Central memory CD4-positive, alpha-beta T cell (primary cell): ENCODE measurements around the gene ASPDH.
"Not testable (repeated sequence)": the region's sequence is repeated elsewhere in the genome, so short reads cannot be mapped to it uniquely, and the experiment has no call there.

ENCODE experiments used
- DNase-seq: peaks from one replicate; pipeline ENCODE4 v3.0.0; 2022

ASPDH gene

DNA sequence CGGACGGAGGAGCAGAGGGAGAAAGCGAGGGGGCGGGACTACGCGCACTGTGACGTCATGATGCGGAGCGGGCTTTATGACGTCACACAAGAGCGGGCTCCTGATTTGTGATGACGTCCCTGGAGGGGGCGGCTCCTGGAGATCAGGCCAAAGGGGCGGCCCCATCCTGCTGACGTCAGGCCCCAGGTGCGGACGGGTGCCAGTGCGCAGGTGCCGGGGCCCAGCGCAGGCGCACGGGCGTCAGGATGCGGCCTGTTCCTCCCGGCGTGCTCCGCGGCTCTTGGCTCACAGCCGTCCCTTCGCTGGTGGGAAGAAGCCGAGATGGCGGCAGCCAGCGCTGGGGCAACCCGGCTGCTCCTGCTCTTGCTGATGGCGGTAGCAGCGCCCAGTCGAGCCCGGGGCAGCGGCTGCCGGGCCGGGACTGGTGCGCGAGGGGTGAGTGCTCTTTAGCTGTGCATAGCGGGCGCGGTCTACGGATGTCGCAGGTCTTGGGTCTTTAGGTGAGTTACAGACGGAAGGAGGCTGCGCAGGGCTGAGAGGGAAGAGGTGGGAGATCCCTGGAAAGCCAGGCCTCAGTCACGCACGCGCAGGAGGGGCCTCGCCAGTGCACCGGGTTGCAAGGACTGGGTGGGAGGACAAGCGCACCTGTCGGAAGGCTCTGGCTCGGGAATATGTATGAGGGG lies 37.3 kb downstream of the ASPDH start, which contains the start of the genes EMC10 and GARIN5A:
Gene EMC10, plus strand, starts transcription at position 284 of the 683 bp plus-strand sequence. Its CDS starts 38 bp downstream, at position 322.
Gene GARIN5A, minus strand, starts transcription at position 625 of the 683 bp plus-strand sequence. Its CDS starts 460 bp downstream, at position 165.
- peak; percentile 96 for DNase-seq

- DNase-seq, result no peak
Observed at GRCh38 chr19:50475736-50476223, 37.9 kb downstream of the ASPDH start.

- no peak for DNase-seq
Observed at GRCh38 chr19:50475101-50475568, 38.6 kb downstream of the ASPDH start.

DNA sequence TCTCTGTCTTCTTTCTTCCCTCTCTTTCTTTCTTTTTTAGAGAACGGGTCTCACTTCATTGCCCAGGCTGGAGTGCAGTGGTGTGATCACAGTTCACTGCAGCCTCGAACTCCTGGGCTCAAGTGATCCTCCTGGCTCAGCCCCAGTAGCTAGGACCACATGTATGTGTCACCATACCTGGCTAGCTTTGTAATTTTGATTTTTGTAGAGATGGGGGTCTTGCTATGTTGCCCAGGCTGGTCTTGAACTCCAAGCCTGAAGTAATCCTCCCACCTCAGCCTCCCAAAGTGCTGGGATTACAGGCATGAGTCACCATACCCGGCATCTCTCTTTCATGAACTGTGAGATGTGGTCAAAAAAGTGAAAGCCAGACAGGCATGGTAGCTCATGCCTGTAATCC lies 40.4 kb downstream of the ASPDH start:
- not testable (repeated sequence) for DNase-seq

DNA sequence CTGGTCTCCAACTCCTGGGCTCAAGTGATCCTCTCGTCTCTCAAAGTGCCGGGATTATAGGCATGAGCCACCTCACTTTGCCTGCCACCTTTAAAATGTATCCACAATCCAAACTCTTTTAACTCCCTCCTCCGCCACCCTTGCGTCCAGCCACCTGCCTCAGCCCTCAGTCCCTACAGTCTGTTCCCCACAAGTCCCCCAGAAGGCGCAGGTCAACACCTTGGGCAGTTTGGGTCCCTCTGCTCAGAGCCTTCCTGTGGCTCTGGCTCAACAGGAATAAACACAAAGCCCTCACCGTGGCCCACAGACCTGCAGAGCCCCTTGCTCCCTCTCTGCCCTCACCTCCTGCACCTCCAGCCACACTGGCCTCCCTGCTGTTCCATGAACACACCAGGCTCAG lies 44.9 kb downstream of the ASPDH start:
- DNase-seq, result no peak

GRCh38 chr19:50467566-50467965 lies 46.1 kb downstream of the ASPDH start:
- DNase-seq, result no peak

DNA sequence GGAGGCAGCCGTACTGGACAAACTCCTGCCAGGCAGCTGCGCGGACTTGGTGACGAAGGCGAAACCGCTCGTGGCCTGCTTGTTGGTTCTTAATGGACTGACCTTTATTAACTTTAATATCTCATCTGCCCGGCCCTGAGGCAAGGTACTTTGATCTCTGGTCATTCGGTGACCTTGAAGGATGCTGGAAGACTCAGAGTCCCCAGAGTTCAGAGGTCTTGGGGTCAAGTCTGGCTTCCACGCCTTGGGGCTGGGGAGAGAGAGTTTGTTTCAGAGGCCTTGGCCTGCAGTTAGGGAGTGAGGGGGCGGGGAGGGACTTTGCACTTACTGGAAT lies 47.0 kb downstream of the ASPDH start:
- DNase-seq, result no peak

- DNase-seq, result no peak
Observed at GRCh38 chr19:50465986-50466705, 47.6 kb downstream of the ASPDH start.

DNA sequence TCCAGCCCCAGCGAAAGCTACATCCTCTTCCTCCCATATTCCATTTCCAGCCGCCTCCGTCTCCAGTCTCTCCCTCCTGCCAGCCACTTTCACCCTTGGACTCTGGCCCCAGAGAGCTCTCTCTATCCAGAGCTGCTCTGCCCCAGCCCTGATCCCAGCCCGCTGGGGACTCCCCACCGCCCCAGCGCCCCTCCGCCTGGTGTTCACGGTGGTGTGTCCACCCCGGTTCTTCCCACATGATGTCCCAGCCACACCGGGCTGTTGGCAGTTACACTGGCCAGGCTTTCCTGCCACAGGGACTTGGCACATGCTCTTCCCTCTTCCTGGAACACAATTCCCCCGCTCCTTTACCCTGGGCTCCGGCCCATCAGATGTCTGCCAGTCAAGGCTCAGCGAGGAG lies 48.7 kb downstream of the ASPDH start:
- no peak for DNase-seq

DNA sequence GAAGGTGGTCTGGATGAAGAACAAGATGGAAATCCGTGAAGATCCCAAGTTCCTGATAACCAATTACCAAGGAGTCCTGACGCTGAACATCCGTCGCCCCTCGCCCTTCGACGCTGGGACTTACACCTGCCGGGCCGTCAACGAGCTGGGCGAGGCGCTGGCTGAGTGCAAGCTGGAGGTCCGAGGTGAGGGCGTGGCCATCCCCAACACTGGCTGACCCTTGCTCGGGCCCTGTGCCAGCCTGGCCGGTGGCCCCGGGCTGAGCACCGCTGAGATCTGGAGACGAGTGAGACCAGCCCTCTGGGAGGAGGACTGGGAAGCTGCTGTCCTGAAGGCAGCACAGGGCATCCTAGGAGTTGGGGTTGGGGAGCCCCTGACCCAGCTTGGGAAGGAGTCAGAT lies 49.4 kb downstream of the ASPDH start:
- DNase-seq, result no peak

DNA sequence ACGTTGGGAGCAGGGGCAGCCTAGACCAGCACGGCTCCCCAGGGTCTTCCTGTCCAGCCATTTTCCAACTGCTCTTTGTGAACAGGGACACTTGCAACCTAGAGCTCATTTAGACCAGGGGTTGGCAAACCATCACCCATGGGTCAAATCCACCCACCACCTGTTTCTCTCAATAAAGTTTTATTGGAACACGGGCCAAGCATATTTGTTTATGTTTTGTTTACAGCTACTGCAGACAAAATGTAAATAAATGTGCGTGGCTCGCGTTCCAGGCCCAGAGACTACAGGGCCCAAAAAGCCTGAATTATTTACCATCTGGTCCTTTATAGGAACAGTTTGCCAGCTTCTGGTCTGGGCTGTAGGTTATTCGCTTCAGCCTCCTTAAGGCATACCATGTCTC lies 50.7 kb downstream of the ASPDH start:
- DNase-seq, result no peak
